IMR-90 (cell line): Measurements from ENCODE around the gene OR5AC2.

Experiments
- MAZ ChIP-seq: IDR thresholded peaks from 2 replicates; pipeline ENCODE4 v1.6.1; 2012; ENCODE audit warnings: low read depth, mild to moderate bottlenecking, low read length, improper control_type of control experiment, moderate library complexity, borderline replicate concordance
- MXI1 ChIP-seq: IDR thresholded peaks from 2 replicates; pipeline ENCODE4 v1.6.1; 2012; ENCODE audit warnings: low read depth, mild to moderate bottlenecking, low read length, moderate library complexity, borderline replicate concordance
- POLR2A ChIP-seq: IDR thresholded peaks from 2 replicates; pipeline ENCODE4 v1.6.1; 2012; ENCODE audit warnings: mild to moderate bottlenecking, low read depth, low read length
- TF ChIP-seq, protein P1 (sequence below): conservative IDR thresholded peaks from 2 replicates; pipeline ENCODE4 v1.5.1; 2012; ENCODE audit warnings: mild to moderate bottlenecking, low read depth, low read length, improper control_type of control experiment

- TF ChIP-seq POLR2A (no peak), MAZ (no peak), MXI1 (no peak)
- TF ChIP-seq, protein P1, sequence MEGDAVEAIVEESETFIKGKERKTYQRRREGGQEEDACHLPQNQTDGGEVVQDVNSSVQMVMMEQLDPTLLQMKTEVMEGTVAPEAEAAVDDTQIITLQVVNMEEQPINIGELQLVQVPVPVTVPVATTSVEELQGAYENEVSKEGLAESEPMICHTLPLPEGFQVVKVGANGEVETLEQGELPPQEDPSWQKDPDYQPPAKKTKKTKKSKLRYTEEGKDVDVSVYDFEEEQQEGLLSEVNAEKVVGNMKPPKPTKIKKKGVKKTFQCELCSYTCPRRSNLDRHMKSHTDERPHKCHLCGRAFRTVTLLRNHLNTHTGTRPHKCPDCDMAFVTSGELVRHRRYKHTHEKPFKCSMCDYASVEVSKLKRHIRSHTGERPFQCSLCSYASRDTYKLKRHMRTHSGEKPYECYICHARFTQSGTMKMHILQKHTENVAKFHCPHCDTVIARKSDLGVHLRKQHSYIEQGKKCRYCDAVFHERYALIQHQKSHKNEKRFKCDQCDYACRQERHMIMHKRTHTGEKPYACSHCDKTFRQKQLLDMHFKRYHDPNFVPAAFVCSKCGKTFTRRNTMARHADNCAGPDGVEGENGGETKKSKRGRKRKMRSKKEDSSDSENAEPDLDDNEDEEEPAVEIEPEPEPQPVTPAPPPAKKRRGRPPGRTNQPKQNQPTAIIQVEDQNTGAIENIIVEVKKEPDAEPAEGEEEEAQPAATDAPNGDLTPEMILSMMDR, result no peak
Observed at GRCh38 chr3:98086873-98087272, at the start of gene OR5AC2.
